GM23338 (cell line): ENCODE results near the gene GNAZ. TPM values are rescaled to one million over a fixed set of nuclear protein-coding genes. Genes with fewer than 3 reads are reported as not detected.

Experiments used
- ATAC-seq: fragments of 200-7000 bp; cut with Tn5 transposase; 3 replicates; pipeline ENCODE4 v1.9.1; 2020
- DNase-seq: peaks from one replicate; pipeline ENCODE4 v3.0.0-alpha.2; 2015; ENCODE audit warnings: low spot score
- H2AFZ ChIP-seq: fragments of 200-600 bp; sonication (generic); 2 replicates; pipeline ENCODE4 v1.8.0; 2016; ENCODE audit warnings: antibody characterized with exemption, mild to moderate bottlenecking, moderate library complexity
- H3F3A ChIP-seq: fragments of 200-600 bp; sonication (generic); replicated peaks from 2 replicates; pipeline ENCODE4 v1.8.0; 2017; ENCODE audit warnings: antibody characterized with exemption, mixed run types, low read depth
- H3K27ac ChIP-seq: fragments of 200-600 bp; sonication (generic); 2 replicates; pipeline ENCODE4 v1.6.1; 2016; ENCODE audit warnings: low read depth
- H3K27me3 ChIP-seq: fragments of 200-600 bp; sonication (generic); 2 replicates; pipeline ENCODE4 v1.8.0; 2016; ENCODE audit warnings: mild to moderate bottlenecking, mixed run types, moderate library complexity; ENCODE audit not compliant: insufficient read depth
- H3K36me3 ChIP-seq: fragments of 200-600 bp; sonication (generic); 2 replicates; pipeline ENCODE4 v1.8.0; 2016; ENCODE audit warnings: mild to moderate bottlenecking; ENCODE audit not compliant: insufficient read depth
- H3K4me1 ChIP-seq: fragments of 200-600 bp; sonication (generic); 2 replicates; pipeline ENCODE4 v1.8.0; 2016; ENCODE audit warnings: mild to moderate bottlenecking, moderate library complexity; ENCODE audit not compliant: insufficient read depth
- H3K4me2 ChIP-seq: fragments of 200-600 bp; sonication (generic); 2 replicates; pipeline ENCODE4 v1.7.1; 2017; ENCODE audit warnings: mixed run types
- H3K4me3 ChIP-seq: fragments of 200-600 bp; sonication (generic); 2 replicates; pipeline ENCODE4 v1.6.1; 2016; ENCODE audit warnings: mixed run types
- H3K79me2 ChIP-seq: fragments of 200-600 bp; sonication (generic); replicated peaks from 2 replicates; pipeline ENCODE4 v1.8.0; 2017; ENCODE audit warnings: mild to moderate bottlenecking; ENCODE audit not compliant: insufficient read depth
- H3K9me2 ChIP-seq: fragments of 200-600 bp; sonication (generic); 2 replicates; pipeline ENCODE4 v1.8.0; 2017; ENCODE audit not compliant: insufficient read depth
- H4K20me1 ChIP-seq: fragments of 200-600 bp; sonication (generic); replicated peaks from 2 replicates; pipeline ENCODE4 v1.8.0; 2017; ENCODE audit warnings: mild to moderate bottlenecking; ENCODE audit not compliant: insufficient read depth
- H3K27ac Mint-ChIP-seq: 2 replicates; pipeline ENCODE4 v1.8.0; 2020; ENCODE audit warnings: inconsistent platforms, mild to moderate bottlenecking, moderate library complexity, mixed read lengths
- H3K27me3 Mint-ChIP-seq: 3 replicates; pipeline ENCODE4 v1.8.0; 2022; ENCODE audit warnings: low read depth, mild to moderate bottlenecking, moderate library complexity, mixed read lengths, inconsistent platforms; ENCODE audit not compliant: insufficient read depth, poor library complexity
- H3K36me3 Mint-ChIP-seq: 3 replicates; pipeline ENCODE4 v1.8.0; 2021; ENCODE audit warnings: low read depth, mild to moderate bottlenecking, inconsistent platforms, moderate library complexity, mixed read lengths
- H3K4me1 Mint-ChIP-seq: 3 replicates; pipeline ENCODE4 v1.8.0; 2020; ENCODE audit warnings: mild to moderate bottlenecking, inconsistent platforms, mixed read lengths
- H3K4me3 Mint-ChIP-seq: 3 replicates; pipeline ENCODE4 v1.8.0; 2021; ENCODE audit warnings: moderate library complexity, mild to moderate bottlenecking, inconsistent platforms, mixed read lengths
- H3K9me3 Mint-ChIP-seq: 3 replicates; pipeline ENCODE4 v1.8.0; 2020; ENCODE audit warnings: moderate library complexity, mild to moderate bottlenecking, inconsistent platforms, mixed read lengths
- CREB1 ChIP-seq: fragments of 250-450 bp; sonication (Bioruptor Pico); IDR thresholded peaks from 2 replicates; pipeline ENCODE4 v1.5.0; 2020; ENCODE audit warnings: low read depth, mild to moderate bottlenecking, moderate library complexity
- EZH2 ChIP-seq: fragments of 200-600 bp; sonication (generic); IDR thresholded peaks from one replicate; pipeline ENCODE4 v1.8.0; 2017; ENCODE audit warnings: antibody characterized with exemption, mild to moderate bottlenecking, low read depth; ENCODE audit not compliant: unreplicated experiment
- EZH2phosphoT487 ChIP-seq: fragments of 200-600 bp; sonication (generic); IDR thresholded peaks from one replicate; pipeline ENCODE4 v1.8.1; 2018; ENCODE audit warnings: antibody characterized with exemption; ENCODE audit not compliant: unreplicated experiment
- ZNF462 ChIP-seq: fragments of 250-450 bp; sonication (Bioruptor Pico); IDR thresholded peaks from 2 replicates; pipeline ENCODE4 v1.5.0; 2020; ENCODE audit warnings: mild to moderate bottlenecking, moderate library complexity
- polyA plus RNA-seq: library from polyadenylated mRNA; unstranded; fragments of >200 nt; fragmentation: Nextera tagmentation; extraction: Ambion mirVana; gene quantifications from 2 replicates; pipeline ENCODE4 v1.2.1, GENCODE V29; 2016
- total RNA-seq: library from RNA; depleted of rRNA; stranded (reverse); fragments of >200 nt; shearing (Covaris generic); gene quantifications from 2 replicates; pipeline ENCODE4 v1.2.3, GENCODE V29; 2014

GNAZ gene
- total and polyA plus RNA-seq, 2 experiments from 2014 or later = 2.9 to 11.1 TPM

GRCh38 chr22:23095733-23096342 lies 25.5 kb downstream of the GNAZ start:
- no peaks in the 10 kb centered on the region; the same call in 1 of the 2 replicates for H4K20me1 ChIP-seq
- ATAC-seq = no peak
- H3K9me2 ChIP-seq = no peaks in the 10 kb centered on the region
- H3K27ac ChIP-seq = no peak overlapping the region
- no peaks in the 10 kb centered on the region for H3F3A ChIP-seq
- no peaks in the 10 kb centered on the region for H3K79me2 ChIP-seq
- Mint-ChIP-seq H3K4me1 (no peaks in the 10 kb centered on the region), H3K9me3 (no peaks in the 10 kb centered on the region), H3K27me3 (peaks cover 10% of the 10 kb centered on the region), H3K27ac (no peak overlapping the region), H3K36me3 (no peaks in the 10 kb centered on the region; the same call in 2 of the 3 replicates), H3K4me3 (no peak overlapping the region)
- no peaks in the 10 kb centered on the region for H3K4me1 ChIP-seq
- no peaks in the 10 kb centered on the region for H3K27me3 ChIP-seq
- no peak overlapping the region for H3K4me3 ChIP-seq
- DNase-seq = no peak
- H3K36me3 ChIP-seq = no peaks in the 10 kb centered on the region
- TF ChIP-seq EZH2 (no peak), CREB1 (CRISPR knock-in tag) (no peak), EZH2phosphoT487 (no peak), ZNF462 (CRISPR knock-in tag) (no peak)
- H2AFZ ChIP-seq = no peak overlapping the region
- H3K4me2 ChIP-seq = no peak overlapping the region
